Bone marrow (tissue), 2 donors: ENCODE measurements around the gene KIAA0232.
A peak's percentile ranks its signal among the peaks of the same experiment; 100 is the strongest.
"Not testable (repeated sequence)": the region's sequence is repeated elsewhere in the genome, so short reads cannot be mapped to it uniquely, and the experiment has no call there.

Experiments
- DNase-seq, 2 donors: peaks; one replicate each; lab custom pipeline; 2025; lab: John Stamatoyannopoulos, UW

KIAA0232 gene

GRCh38 chr4:6804082-6804752, 21.7 kb downstream of the KIAA0232 start:
- DNase-seq = no peak

- peak in 1 of 2 donors; percentile 20 for DNase-seq
Measured at GRCh38 chr4:6806924-6807626, 24.5 kb downstream of the KIAA0232 start.

- no peak for DNase-seq
Measured at GRCh38 chr4:6808259-6808658, 25.7 kb downstream of the KIAA0232 start.

DNA sequence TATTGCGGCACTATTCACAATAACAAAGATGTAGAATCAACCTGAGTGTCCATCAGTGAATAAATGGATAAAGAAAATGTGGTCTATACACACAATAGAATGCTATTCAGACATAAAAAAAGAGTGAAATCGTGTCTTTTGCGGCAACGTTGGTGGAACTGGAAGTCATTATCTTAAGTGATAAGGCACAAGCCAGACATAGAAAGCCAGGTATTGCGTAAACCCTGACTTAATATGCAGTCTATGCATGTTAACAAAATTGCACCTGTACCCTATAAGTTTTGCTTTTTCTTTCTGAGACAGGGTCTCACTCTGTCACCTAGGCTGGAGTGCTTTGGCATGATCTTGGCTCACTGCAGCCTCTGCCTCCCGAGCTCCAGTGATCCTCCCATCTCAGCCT, 28.6 kb downstream of the KIAA0232 start:
- no peak for DNase-seq

DNA sequence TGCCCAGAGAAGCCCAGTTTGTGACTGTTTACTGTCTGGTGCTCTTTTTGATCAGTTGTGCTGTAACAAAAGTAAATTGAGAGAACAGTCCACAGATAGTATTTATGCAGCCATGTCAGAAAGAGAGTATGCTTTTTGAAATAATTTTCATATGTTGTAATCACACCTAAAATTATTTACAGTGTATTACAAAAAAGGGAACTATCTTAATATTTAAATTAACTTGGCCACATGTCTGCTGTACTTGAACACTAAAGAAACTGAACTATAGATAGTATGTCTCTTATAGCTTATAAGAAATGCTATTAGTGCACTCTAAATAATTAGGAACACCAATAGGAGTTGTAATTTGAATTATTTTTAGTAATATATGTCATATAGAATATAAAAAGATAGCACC, 30.2 kb downstream of the KIAA0232 start:
- no peak for DNase-seq

DNA sequence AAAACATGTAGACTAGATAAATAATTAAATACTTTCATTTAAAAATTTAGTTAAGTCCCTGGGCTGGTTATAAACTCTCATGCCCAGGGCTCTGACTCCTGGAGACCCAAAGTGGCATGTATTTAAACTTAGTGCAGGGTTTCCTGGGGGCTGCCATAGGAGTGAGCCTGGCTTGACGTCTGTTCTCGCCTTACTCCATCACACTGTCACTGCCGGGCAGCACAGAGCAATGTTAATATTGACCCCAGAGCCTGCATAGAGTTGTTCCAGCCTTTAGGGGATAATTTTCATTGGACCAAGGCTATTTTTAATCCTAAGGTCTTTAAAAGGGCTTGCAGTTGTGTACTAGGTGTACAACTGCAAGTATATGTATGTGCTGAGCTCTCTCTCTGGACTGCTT, 31.2 kb downstream of the KIAA0232 start:
- DNase-seq = no peak

DNA sequence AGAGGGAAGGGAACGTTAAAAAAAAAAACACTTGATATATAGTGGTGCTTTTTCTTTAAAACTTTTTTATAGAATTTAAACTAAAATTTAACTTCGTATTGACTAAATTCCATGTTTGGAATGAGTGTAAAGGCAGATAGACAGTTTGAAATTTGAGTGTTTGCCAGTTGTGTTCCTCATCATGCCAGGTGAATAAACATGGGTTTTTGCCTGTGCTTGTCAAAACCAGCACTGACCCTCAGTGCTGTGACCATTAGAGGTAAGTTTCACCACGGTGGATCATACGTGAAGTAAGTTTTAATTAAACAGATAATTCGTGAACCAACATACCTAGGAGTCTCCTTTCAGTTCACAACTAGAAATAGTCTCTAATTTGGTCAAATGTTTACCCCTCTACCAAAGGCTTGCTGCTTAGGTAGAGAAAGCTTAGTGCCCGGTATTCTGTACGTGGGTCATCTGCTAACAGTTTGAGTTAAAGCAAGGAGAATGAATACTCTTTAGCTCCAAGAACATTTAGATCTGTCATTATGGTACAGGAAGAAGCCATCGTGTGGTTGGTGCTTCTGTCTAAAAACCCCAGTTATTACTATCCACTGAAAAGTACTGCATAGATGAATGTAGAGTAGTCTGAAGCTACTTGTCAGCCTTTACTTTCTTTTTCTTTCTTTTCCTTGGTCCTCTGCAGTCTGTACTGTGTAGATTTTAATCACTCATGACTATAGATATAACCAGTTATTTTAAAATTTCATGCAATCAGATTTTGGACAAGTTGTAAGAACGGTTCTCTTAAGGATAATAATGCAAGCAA, 32.7 kb downstream of the KIAA0232 start:
- no peak for DNase-seq

- no peak for DNase-seq
Measured at GRCh38 chr4:6819295-6819694, 36.8 kb downstream of the KIAA0232 start.

GRCh38 chr4:6820695-6821094, 38.2 kb downstream of the KIAA0232 start:
- DNase-seq = no peak

- DNase-seq = no peak
Measured at GRCh38 chr4:6824071-6824470, 41.5 kb downstream of the KIAA0232 start.

GRCh38 chr4:6824772-6825402, 42.4 kb downstream of the KIAA0232 start:
- no peak for DNase-seq

DNA sequence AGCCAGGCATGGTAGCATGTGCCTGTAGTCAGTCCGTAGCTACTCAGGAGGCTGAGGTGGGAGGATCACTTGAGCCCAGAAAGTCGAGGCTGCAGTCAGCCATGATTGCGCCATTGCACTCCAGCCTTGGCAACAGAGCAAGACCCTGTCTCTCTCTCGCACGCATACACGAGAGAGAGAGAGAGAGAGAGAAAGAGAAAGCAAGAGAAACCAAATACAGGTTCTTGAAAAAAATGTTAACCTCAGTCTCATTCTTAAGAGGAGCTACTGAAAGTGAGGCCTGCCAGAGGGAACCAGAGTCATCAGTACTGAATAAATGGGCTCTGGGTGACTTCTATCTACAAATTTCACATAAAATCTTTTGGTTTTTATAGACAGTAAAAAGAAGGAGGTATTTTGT, 42.9 kb downstream of the KIAA0232 start:
- no peak for DNase-seq

DNA sequence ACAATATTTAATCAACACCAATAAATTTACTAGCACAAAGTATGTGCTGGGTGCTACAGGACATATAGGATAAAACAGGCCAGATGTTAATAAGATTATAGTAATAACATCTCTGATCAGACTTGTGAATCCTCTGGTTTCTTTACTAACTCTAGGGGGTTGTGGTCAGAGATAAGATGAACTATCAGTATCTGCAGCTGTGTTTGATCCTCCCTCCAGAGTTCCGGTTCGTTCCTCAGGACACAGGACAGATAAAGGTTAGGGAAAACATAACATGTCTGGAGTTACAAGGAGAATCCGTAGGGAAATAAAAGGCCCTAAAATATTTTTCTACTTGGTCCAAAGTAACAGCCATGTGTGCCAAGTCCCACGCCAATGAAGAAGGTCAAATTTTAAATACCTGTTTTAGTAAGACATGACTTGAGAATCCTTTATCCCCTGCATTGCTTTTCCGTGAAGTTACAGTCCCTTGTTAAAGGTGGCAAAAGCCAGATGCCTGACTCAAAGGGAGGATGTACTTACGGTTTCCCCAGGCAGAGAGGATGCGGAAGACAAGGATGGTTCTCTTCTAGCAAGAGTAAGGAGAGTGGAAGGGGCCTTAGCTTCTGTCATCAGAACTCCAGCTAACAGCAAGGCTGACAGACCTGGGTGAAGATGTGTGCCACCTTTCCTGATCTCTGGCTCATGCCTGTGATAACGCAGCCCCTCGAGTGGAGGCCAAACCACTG, 44.4 kb downstream of the KIAA0232 start:
- no peak for DNase-seq

GRCh38 chr4:6829086-6829485, 46.6 kb downstream of the KIAA0232 start:
- DNase-seq = no peak

DNA sequence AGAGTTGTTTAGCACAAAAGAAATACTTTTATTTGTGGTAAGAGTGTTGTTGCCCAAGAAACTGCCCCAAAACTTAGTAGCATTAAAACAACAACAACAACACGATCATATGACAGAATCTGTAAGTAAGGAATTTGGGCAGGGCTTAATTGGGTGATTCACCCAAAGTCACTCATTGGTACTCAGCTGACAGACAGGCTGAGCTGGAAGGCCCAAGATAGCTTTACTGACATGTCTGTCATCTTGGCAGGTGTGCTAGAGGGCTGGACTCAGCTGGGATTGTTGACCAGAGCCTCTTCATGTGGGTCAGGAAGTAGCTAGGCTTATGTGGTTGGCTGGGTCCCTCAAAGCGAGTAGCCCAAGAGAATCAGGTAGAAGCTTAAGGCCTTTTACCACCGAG, 52.3 kb downstream of the KIAA0232 start:
- no peak for DNase-seq

DNA sequence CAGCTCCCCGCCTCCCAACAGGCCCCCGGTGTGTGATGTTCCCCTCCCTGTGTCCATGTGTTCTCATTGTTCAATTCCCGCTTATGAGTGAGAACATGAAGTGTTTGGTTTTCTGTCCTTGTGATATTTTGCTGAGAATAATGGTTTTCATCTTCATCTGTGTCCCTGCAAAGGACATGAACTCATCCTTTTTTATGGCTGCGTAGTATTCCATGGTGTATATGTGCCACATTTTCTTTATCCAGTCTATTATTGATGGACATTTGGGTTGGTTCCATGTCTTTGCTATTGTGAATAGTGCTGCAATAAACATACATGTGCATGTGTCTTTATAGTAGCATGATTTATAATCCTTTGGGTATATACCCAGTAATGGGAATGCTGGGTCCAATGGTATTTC, 53.1 kb downstream of the KIAA0232 start:
- not testable (repeated sequence) for DNase-seq

GRCh38 chr4:6837106-6837505, 54.6 kb downstream of the KIAA0232 start:
- DNase-seq = not testable (repeated sequence)

DNA sequence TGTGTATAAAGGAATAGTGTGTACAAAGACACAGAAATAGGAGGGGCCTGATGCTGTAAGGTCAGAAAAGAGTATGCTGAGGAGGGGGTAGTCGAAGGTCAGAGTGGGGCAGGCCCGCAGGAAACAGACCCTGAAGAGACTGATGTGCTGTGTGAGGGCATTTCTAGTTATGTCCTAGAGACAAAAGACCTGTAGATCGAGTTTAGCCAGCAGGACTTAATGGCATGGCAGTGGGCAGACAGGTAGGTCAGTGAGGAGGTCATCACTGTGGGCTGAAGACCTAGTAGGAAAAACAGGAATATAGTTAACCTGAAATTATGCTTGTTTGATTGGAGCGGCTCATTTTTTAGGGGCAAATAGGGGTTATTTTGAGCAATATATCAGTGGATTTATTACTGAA, 57.1 kb downstream of the KIAA0232 start:
- DNase-seq = no peak

DNA sequence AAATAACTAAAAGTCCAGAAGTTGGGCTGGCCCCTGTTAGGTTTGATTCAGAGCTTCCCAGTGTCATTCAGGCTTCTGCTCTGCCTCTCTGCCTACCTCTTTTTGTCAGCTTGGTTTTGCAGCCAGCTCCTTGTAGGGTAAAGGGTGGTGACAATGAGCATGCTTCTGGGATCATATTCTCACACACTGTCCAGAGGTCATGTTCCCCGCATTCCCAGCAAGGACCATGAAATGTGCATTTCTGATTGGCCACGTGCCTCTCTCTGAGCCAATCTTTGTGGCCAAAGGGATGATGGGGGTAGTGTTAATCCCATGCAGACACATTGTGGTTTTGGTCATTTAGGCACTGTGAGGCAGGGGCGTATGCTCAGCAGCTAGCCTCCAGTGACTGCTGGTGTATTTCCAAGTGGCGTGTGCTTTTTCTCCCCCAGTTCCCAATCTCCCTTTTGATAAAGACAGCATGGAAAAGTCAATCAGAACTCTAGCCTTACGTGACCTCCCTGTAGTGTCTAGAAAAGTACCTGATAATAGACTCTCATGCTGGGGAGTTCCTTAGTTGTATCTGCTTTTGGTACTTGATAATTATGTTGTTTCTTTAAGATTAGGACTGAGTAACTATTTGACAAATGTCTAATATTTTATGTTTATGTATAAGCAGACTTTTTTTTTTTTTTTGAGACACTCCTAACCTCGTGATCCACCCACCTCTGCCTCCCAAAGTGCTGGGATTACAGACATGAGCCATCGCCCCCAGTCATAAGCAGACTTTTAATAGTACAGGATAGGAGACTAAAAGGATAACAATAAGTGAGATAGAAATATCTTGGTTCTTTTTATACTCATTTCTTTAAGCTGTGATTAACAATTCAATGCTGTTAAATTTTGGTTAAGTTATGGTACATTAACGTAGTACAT, 57.8 kb downstream of the KIAA0232 start:
- no peak for DNase-seq

DNA sequence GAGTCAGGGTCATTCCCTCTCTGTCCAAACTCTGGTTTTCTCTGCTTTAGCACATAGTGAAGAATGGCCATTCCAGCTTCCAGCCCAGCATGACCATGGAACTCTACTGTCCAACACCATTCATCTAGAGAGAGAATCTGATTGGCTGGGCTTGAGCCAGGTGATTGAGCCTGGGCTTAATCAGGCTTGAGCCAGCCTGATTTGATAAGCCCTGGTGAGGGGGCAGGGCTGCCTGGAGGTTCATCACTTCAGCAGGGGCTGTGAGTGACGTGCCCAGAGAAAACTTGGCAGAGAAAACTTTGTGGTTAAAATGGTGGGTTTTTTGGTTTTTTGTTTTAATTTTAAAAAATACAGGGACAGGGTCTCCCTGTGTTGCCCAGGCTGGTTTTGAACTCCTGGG, 62.5 kb downstream of the KIAA0232 start:
- no peak for DNase-seq

GRCh38 chr4:6845574-6845973, 63.0 kb downstream of the KIAA0232 start:
- DNase-seq = no peak
